Fibroblast of peridontal ligament (primary cell): ENCODE results near the gene CDKL2.
"Not testable (repeated sequence)": the region's sequence is repeated elsewhere in the genome, so short reads cannot be mapped to it uniquely, and the experiment has no call there.

Experiments used
- DNase-seq: peaks from one replicate; pipeline ENCODE4 v3.0.0-alpha.2; 2010; ENCODE audit errors: extremely low read depth

CDKL2 gene

DNA sequence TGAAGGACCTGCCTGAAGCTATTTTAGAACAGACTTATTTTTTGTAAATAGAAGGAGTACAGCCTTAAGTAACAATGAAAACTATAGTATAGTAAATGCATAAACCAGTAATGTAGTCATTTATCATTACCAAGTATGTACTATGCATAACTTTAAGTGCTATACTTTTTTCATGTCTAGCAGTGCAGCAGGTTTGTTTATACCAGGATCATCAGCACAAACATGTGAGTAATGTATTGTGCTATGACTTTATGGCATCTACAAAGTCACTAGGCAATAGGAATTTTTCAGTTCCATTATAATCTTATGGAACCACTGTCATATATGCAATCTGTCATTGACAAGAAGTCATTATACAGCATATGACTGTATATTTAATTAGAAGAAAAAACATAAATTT, 77.9 kb downstream of the CDKL2 start:
- no peak for DNase-seq

DNA sequence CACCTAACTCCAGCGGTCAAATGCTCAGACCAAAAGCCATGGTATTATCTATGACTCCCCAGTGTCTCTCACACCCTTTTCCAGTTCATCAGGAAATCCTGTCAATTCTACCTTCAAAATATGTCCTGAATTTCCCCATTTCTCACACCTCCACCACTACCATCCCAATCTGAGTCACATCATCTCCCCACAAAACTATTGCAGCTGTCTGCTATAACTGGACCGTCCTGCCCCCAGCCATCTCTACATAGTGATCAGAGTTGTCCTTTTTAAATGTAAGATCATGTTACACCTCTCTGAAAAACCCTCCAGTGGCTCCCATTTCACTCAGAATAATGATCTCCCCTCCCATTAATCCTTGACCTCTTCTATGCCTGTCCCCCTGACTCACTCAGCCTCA, 81.3 kb downstream of the CDKL2 start:
- DNase-seq: no peak

DNA sequence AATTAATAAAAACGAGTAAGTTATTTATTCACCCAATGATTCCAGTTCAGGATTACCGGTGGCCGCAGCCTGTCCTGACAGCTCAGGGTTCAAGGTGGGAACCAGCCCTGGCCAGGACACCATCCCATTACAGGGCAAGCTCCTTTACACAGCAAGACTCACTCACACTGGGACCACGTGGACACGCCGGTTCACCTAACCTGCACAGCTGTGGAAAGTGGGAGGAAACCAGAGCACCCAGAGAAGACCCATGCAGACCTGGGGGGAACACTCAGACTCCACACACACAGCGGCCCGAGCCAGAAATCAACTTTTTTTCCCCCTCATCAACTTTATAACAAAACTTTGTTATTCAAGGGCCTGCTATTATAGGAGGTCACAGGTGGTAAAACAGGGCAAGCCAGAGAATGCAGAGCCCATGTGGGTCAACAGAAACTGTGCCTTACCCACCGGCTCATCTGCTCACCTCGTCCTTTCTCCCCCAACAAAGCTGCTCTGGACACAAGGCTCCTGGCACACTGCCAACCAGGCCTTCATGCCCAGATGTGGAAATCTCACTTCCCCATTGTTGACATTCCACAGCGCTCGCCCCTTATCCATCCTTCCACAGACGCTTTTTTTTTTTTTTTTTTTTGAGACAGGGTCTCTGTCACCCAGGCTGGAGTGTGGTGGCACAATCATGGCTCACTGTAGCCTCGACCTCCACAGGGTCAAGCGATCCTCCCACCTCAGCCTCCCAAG, 82.5 kb downstream of the CDKL2 start:
- no peak for DNase-seq

GRCh38 chr4:75545526-75545925, 84.8 kb downstream of the CDKL2 start:
- DNase-seq: peak; percentile 21

GRCh38 chr4:75544870-75545269, 85.5 kb downstream of the CDKL2 start:
- no peak for DNase-seq

- DNase-seq: not testable (repeated sequence)
Observed at GRCh38 chr4:75544220-75544619, 86.1 kb downstream of the CDKL2 start.

DNA sequence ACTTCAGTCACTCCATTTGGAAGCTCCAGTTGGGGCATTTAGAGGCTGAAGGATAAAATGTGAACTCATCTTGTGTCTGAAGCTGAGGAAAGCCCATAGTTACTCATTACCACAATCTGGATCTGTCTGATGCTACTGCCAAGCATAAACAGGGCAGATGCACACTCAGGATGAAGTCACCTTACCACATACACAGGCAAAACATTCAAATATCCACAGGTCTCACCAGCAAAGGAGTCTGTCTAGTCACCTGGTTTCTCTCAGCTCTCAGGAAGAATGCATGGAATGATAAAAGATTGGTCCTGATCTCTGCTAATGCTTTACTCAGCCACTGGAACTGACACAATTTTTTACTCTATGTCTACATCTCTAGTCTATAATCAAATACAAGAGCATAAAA, 87.5 kb downstream of the CDKL2 start:
- DNase-seq: peak; percentile 41

GRCh38 chr4:75537308-75537707, 93.0 kb downstream of the CDKL2 start:
- not testable (repeated sequence) for DNase-seq

DNA sequence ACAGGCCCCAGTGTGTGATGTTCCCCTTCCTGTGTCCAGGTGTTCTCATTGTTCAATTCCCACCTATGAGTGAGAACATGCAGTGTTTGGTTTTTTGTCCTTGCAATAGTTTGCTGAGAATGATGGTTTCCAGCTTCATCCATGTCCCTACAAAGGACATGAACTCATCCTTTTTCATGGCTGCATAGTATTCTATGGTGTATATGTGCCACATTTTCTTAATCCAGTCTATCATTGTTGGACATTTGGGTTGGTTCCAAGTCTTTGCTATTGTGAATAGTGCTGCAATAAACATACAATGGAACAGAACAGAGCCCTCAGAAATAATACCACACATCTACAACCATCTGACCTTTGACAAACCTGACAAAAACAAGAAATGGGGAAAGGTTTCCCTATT, 96.4 kb downstream of the CDKL2 start:
- not testable (repeated sequence) for DNase-seq

DNA sequence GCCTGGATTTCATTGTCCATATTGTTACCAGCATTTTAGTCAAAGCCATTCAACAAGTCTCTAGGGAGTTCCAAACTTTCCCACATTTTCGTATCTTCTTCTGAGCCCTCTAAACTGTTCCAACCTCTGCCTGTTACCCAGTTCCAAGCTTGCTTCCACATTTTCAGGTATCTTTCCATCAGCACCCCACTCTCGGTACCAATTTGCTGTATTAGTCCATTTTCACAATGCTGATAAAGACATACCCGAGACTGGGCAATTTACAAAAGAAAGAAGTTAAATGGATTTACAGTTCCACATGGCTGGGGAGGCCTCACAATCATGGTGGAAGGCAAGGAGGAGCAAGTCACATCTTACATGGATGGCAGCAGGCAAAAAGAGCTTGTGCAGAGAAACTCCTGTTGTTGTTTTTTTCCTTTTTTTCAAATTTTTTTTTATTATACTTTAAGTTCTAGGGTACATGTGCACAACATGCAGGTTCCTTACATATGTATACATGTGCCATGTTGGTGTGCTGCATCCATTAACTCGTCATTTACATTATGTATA, 96.9 kb downstream of the CDKL2 start:
- DNase-seq: not testable (repeated sequence)

- not testable (repeated sequence) for DNase-seq
Observed at GRCh38 chr4:75531536-75532143, 98.7 kb downstream of the CDKL2 start.

- no peak for DNase-seq
Observed at GRCh38 chr4:75530556-75531322, 99.6 kb downstream of the CDKL2 start.
